ENCODE results near the gene CFAP57.

GRCh38 chr1:43232482-43232881, 60.4 kb downstream of the CFAP57 start:
- TF ChIP-seq CTCF (conservative IDR thresholded peaks at IDR 0.05; ENCODE audit: low read length) (no peak), EZH2phosphoT487 (IDR thresholded peaks at IDR 0.05; ENCODE audit: borderline replicate concordance) (no peak)
